ENCODE results near the gene NKX2-1. TPM values are rescaled to one million over a fixed set of nuclear protein-coding genes. Genes with fewer than 3 reads are reported as not detected.

NKX2-1 gene
- total and polyA plus RNA-seq, 9 donors, result 0.18 TPM; not detected in 8

DNA sequence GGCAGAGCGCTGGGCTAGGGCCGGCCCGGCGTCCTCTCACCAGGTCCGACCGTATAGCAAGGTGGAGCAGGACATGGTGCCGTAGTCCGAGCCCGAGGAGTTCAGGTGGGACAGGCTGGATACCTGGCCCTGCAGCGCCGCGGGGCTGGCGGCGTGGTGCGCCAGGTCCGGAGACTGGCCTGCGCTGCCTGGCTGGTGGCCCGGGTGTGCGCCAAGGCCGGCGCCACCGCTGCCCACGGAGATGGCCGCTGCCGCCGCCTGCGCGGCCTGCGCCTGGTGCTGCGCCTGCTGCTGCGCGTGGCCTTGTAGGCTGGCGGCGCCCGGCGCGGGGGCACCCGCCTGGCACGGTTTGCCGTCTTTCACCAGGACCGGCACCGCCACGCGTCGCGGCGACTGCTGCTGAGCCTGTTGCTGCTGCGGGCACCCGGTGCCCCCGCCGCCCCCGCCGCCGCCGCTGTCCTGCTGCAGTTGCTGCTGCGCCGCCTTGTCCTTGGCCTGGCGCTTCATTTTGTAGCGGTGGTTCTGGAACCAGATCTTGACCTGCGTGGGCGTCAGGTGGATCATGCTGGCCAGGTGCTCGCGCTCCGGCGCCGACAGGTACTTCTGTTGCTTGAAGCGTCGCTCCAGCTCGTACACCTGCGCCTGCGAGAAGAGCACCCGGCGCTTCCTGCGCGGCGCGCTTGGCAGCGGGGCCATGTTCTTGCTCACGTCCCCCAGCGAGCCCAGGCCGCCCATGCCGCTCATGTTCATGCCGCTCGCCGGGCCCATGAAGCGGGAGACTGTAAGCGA lies 2.6 kb downstream of the NKX2-1 start:
- DNase-seq, result no peak
- TF ChIP-seq POLR2A (IDR thresholded peaks at IDR 0.05), result no peak
- no peak for TF ChIP-seq EP300 (IDR thresholded peaks at IDR 0.05)
- TF ChIP-seq, protein P1, sequence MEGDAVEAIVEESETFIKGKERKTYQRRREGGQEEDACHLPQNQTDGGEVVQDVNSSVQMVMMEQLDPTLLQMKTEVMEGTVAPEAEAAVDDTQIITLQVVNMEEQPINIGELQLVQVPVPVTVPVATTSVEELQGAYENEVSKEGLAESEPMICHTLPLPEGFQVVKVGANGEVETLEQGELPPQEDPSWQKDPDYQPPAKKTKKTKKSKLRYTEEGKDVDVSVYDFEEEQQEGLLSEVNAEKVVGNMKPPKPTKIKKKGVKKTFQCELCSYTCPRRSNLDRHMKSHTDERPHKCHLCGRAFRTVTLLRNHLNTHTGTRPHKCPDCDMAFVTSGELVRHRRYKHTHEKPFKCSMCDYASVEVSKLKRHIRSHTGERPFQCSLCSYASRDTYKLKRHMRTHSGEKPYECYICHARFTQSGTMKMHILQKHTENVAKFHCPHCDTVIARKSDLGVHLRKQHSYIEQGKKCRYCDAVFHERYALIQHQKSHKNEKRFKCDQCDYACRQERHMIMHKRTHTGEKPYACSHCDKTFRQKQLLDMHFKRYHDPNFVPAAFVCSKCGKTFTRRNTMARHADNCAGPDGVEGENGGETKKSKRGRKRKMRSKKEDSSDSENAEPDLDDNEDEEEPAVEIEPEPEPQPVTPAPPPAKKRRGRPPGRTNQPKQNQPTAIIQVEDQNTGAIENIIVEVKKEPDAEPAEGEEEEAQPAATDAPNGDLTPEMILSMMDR (IDR thresholded peaks at IDR 0.05), result no peak

DNA sequence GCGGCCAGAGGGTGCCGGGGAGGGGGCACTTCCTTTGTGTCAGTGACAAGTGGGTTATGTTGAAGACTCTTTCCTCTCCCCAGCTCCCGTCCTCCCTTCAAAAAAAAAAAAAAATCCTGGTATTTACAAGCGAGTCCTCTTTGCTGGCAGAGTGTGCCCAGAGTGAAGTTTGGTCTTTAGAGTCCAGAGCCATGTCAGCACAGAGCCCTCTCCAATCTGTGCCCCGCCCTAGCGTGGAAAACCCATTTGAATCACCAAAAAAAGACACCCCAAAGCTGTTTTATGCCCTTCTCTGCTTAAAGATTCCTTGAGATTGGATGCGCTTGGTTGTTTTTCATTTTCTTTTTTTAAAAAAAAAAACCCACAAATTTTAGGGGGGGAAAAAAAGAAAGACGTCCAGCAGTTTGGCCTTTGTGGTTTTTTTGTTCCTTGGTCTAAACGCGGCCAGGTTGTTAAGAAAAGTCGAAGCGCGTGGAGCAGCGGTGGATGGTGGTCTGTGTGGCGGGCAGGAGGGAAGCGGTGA lies 3.3 kb downstream of the NKX2-1 start:
- Histone ChIP-seq H3K27ac (no peak overlapping the region), H3K4me3 (no peak overlapping the region), H3K4me1 (ENCODE audit: insufficient read depth) (peaks cover 7% of the 10 kb centered on the region), H3K9me3 (no peaks in the 10 kb centered on the region), H3K36me3 (no peaks in the 10 kb centered on the region), H3K27me3 (peaks cover 3% of the 10 kb centered on the region)
- no peak for TF ChIP-seq EP300 (IDR thresholded peaks at IDR 0.05)
- TF ChIP-seq, protein P1 (IDR thresholded peaks at IDR 0.05), result no peak
- no peak for TF ChIP-seq POLR2A (IDR thresholded peaks at IDR 0.05)
- DNase-seq, result no peak
- WGBS, 3 donors, result 4 to 5% (median 4%) methylated on average over 16 of the region's 16 CpGs
- intact Hi-C loops (cut with DNase I), result no loop called here

More for the DNA sequence above, 2.6 kb downstream of the NKX2-1 start:
- no peak overlapping the region for H3K27ac ChIP-seq
- H3K9me3 ChIP-seq, result no peaks in the 10 kb centered on the region
- no peak overlapping the region for H3K4me3 ChIP-seq
- H3K4me1 ChIP-seq (ENCODE audit: insufficient read depth), result peaks cover 7% of the 10 kb centered on the region
- peaks cover 3% of the 10 kb centered on the region for H3K27me3 ChIP-seq
- H3K36me3 ChIP-seq, result no peaks in the 10 kb centered on the region
- 0 to 3% (median 2%) methylated on average over 41 to 87 of the region's 87 CpGs for whole genome bisulfite sequencing, 3 donors
- intact Hi-C loops (cut with DNase I), result no loop called here

DNA sequence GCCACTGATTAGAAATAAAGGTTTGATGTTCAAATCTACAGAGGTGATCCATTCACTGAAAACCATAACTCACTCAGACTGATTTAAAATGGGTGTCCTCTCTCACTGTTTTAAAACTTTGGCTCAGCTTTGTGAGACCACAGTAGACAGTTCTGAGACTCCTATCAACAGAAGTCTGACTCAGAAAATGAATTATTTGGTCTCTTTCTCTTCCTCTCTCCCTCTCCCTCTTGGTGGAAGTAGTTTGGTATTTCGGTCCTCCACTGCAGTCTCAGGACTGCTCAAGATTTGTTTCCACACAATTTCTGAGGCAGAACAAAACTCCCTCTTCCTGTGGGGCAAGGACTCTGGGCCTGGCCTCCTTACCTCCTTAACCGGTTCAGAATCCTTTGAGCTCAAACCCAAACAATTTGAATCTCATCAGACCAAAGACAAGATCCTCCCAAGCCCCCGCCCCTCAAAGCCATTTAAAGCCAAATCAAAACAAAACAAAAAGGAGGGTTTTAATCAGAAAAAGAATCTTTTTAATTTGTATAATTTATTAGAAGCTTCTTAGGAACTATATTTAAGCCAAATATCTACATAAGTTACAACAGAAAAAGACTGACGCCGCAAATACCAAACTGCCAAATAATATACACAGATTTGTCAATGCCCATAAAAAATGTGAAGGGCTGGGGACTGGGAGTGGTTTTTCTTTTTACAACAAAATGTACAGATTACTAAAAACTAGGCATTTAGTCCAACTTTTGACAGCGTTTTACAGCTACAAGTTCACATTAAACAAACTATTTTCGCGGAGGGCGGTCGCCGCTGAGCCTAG lies 3.9 kb downstream of the NKX2-1 start:
- peaks cover 3% of the 10 kb centered on the region for H3K27me3 ChIP-seq
- no peaks in the 10 kb centered on the region for H3K9me3 ChIP-seq
- DNase-seq, result no peak
- no peak overlapping the region for H3K4me3 ChIP-seq
- TF ChIP-seq, protein P1 (IDR thresholded peaks at IDR 0.05), result no peak
- TF ChIP-seq POLR2A (IDR thresholded peaks at IDR 0.05), result no peak
- no peak for TF ChIP-seq EP300 (IDR thresholded peaks at IDR 0.05)
- no peak overlapping the region for H3K27ac ChIP-seq
- H3K36me3 ChIP-seq, result no peaks in the 10 kb centered on the region
- 7 to 9% (median 8%) methylated on average over 11 of the region's 11 CpGs for WGBS, 3 donors
- peaks cover 7% of the 10 kb centered on the region for H3K4me1 ChIP-seq (ENCODE audit: insufficient read depth)
- intact Hi-C loops (cut with DNase I), result no loop called here

DNA sequence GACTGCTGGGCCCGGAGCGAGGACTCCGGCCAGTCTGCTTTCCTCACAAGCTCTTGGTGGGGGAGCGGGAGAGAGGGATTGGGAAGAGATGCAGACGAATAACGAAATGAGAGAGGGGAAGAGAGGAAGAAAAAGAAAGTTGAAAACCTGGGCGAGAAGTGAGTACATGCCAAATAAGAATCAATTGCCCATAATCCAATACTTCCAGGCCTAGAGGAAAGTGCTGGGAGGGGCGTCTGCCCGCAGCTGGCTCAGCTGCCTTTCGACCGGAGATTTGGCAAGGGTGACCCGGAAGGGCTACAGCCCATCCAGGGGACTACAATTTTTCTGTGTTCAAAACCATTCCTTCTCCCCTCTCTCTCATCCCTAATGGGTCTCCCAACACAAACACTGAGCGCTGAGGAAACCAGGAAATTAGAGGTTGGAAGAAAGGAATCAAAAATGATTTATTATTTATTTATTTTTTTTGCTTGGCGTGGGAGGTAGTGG lies 4.9 kb downstream of the NKX2-1 start:
- Histone ChIP-seq H3K9me3 (no peaks in the 10 kb centered on the region), H3K27me3 (peaks cover 3% of the 10 kb centered on the region), H3K36me3 (no peaks in the 10 kb centered on the region), H3K4me1 (ENCODE audit: insufficient read depth) (peaks cover 5% of the 10 kb centered on the region), H3K27ac (no peak overlapping the region), H3K4me3 (no peak overlapping the region)
- TF ChIP-seq, protein P1 (IDR thresholded peaks at IDR 0.05), result no peak
- TF ChIP-seq EP300 (IDR thresholded peaks at IDR 0.05) (no peak), POLR2A (IDR thresholded peaks at IDR 0.05) (no peak)
- intact Hi-C loops (cut with DNase I), result no loop called here
- no peak for DNase-seq
- WGBS, 3 donors, result 4 to 5% (median 5%) methylated on average over 14 of the region's 14 CpGs
